ENCODE measurements around the gene SNX33. TPM values are rescaled to one million over a fixed set of nuclear protein-coding genes. Genes with fewer than 3 reads are reported as not detected.
"Not testable (repeated sequence)": the region's sequence is repeated elsewhere in the genome, so short reads cannot be mapped to it uniquely, and the experiment has no call there.

Gene SNX33
- total RNA-seq, 1 experiment from 2014 or later = 19.8 TPM

DNA sequence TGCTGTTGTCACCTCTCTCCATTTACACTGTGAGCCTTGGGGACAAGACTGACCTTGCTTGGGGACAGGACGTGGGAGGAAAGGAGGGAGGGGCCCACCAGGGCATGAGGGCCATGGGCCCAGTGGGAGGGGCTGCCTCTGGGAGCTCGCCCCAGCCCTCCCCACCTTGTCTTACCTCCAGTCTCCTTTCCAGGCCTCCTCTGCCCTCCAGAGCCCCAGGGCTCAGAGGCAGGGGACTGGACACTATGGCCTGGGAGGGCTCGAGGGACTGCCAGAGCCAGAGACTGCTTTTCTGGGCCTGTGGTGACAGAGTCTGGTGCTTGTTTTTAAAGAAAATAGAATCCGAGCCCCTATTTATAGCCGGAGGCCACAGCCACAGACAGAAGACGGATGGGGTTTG, 54.7 kb downstream of the SNX33 start (continued):
- TF ChIP-seq, protein P1, sequence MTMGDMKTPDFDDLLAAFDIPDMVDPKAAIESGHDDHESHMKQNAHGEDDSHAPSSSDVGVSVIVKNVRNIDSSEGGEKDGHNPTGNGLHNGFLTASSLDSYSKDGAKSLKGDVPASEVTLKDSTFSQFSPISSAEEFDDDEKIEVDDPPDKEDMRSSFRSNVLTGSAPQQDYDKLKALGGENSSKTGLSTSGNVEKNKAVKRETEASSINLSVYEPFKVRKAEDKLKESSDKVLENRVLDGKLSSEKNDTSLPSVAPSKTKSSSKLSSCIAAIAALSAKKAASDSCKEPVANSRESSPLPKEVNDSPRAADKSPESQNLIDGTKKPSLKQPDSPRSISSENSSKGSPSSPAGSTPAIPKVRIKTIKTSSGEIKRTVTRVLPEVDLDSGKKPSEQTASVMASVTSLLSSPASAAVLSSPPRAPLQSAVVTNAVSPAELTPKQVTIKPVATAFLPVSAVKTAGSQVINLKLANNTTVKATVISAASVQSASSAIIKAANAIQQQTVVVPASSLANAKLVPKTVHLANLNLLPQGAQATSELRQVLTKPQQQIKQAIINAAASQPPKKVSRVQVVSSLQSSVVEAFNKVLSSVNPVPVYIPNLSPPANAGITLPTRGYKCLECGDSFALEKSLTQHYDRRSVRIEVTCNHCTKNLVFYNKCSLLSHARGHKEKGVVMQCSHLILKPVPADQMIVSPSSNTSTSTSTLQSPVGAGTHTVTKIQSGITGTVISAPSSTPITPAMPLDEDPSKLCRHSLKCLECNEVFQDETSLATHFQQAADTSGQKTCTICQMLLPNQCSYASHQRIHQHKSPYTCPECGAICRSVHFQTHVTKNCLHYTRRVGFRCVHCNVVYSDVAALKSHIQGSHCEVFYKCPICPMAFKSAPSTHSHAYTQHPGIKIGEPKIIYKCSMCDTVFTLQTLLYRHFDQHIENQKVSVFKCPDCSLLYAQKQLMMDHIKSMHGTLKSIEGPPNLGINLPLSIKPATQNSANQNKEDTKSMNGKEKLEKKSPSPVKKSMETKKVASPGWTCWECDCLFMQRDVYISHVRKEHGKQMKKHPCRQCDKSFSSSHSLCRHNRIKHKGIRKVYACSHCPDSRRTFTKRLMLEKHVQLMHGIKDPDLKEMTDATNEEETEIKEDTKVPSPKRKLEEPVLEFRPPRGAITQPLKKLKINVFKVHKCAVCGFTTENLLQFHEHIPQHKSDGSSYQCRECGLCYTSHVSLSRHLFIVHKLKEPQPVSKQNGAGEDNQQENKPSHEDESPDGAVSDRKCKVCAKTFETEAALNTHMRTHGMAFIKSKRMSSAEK (CRISPR knock-in tag; IDR thresholded peaks at IDR 0.05; ENCODE audit: borderline replicate concordance) = no peak
- no peak for TF ChIP-seq CBFB (CRISPR knock-in tag; IDR thresholded peaks at IDR 0.05; ENCODE audit: low read depth)

DNA sequence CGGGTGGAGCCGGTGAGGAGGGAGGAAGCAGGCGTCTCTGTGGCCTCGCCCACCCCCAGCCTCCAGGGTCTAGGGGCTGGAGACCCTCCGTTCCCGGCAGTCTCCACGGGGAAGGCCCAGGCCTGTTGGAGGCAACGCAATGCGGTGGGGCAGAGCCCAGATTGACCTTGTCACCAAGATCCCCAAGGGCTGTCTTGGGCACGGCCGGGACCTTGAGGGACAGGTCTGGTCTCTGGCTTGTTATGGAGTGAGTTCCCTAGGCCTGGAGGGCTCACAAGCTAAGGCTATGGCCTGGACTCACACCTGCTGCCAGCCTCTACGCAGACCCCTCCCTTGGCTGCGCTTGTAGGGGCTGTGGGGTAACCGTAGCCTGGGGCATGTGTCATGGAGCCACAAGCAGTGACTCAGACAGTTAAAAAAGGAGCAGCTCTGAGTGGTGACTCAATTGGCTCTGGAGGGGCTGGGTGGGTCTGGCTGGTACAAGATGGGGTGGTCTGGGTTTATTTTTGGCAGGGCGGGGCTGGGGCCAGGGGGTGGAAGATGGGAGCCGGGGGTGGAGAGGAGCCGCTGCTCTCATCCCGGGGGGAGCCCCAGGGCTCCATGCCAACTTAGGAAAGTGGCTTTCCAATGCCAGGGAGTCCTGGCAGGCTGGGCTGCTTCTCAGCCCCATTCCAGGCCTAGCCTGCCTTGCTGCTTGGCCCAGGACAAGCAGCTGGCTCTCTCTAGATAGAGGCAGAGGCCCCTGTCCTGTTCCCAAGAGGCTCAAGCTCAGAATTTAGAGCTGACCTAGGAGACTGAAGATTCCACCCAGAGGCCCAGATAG, 55.9 kb downstream of the SNX33 start:
- ATAC-seq; H3K4me3 Mint-ChIP-seq; H3K27ac Mint-ChIP-seq; H3K4me1 Mint-ChIP-seq; CTCF ChIA-PET; POLR2A ChIA-PET; H3K36me3 Mint-ChIP-seq; H3K9me3 Mint-ChIP-seq; H3K27me3 Mint-ChIP-seq (ENCODE audit: low read depth); DNase-seq (ENCODE audit: low spot score): not testable (repeated sequence)

DNA sequence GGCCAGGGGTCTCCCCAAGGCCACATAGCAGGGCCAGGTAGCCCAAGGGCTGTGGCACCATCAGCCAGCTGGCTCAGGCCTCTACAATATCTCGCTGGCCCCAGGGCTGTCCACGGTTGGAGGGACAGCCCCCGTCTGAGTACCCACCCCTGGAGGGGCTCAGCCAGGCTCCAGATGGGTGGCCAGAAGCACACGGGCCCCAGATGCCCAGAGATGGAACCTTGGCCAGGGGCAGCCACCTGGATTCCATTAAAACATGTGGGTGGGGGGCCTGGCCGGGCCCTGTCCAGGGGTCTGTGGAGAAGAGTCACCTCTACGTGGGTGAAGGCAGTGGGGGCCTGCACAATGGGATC, 56.5 kb downstream of the SNX33 start:
- Mint-ChIP-seq H3K4me1 (peaks cover 2% of the 10 kb centered on the region), H3K36me3 (no peaks in the 10 kb centered on the region), H3K9me3 (no peaks in the 10 kb centered on the region), H3K4me3 (no peak overlapping the region), H3K27me3 (ENCODE audit: low read depth) (no peaks in the 10 kb centered on the region), H3K27ac (no peak overlapping the region)
- TF ChIP-seq RORB (CRISPR knock-in tag; IDR thresholded peaks at IDR 0.05) = no peak
- TF ChIP-seq, protein P2, sequence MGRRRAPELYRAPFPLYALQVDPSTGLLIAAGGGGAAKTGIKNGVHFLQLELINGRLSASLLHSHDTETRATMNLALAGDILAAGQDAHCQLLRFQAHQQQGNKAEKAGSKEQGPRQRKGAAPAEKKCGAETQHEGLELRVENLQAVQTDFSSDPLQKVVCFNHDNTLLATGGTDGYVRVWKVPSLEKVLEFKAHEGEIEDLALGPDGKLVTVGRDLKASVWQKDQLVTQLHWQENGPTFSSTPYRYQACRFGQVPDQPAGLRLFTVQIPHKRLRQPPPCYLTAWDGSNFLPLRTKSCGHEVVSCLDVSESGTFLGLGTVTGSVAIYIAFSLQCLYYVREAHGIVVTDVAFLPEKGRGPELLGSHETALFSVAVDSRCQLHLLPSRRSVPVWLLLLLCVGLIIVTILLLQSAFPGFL (CRISPR knock-in tag; IDR thresholded peaks at IDR 0.05; ENCODE audit: borderline replicate concordance) = no peak
- TF ChIP-seq, protein P3, sequence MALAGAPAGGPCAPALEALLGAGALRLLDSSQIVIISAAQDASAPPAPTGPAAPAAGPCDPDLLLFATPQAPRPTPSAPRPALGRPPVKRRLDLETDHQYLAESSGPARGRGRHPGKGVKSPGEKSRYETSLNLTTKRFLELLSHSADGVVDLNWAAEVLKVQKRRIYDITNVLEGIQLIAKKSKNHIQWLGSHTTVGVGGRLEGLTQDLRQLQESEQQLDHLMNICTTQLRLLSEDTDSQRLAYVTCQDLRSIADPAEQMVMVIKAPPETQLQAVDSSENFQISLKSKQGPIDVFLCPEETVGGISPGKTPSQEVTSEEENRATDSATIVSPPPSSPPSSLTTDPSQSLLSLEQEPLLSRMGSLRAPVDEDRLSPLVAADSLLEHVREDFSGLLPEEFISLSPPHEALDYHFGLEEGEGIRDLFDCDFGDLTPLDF (CRISPR knock-in tag; IDR thresholded peaks at IDR 0.05) = no peak
- ChIA-PET CTCF (no interaction called here), POLR2A (no interaction called here)
- DNase-seq (ENCODE audit: low spot score) (no peak), ATAC-seq (no peak)

DNA sequence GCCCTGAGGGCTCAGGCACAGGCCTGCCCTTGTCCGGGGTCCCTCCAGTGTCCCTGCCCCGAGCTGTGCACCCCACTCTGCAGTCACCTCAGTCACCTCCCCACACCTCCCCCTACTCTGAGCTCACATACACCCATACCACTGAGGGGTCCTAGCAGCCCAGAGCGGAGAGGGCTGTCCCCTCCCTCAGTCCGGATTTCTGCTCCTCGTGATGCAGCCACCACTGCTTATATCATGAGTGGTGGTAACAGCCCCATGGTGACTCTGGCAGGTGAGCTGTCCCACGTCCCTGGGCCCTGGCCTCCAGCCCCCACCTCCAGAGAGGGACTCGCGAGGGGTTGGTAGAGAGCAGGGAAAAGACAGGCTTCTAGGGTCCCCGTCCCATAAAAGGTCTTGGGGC, 56.9 kb downstream of the SNX33 start:
- no peaks in the 10 kb centered on the region for H3K36me3 Mint-ChIP-seq
- ChIA-PET CTCF (no interaction called here), POLR2A (no interaction called here)
- ATAC-seq (no peak), DNase-seq (ENCODE audit: low spot score) (no peak)
- H3K4me1 Mint-ChIP-seq = peaks cover 2% of the 10 kb centered on the region
- H3K27ac Mint-ChIP-seq = no peak overlapping the region
- H3K9me3 Mint-ChIP-seq = no peaks in the 10 kb centered on the region
- no peak overlapping the region for H3K4me3 Mint-ChIP-seq
- H3K27me3 Mint-ChIP-seq (ENCODE audit: low read depth) = no peaks in the 10 kb centered on the region
- TF ChIP-seq, protein P4, sequence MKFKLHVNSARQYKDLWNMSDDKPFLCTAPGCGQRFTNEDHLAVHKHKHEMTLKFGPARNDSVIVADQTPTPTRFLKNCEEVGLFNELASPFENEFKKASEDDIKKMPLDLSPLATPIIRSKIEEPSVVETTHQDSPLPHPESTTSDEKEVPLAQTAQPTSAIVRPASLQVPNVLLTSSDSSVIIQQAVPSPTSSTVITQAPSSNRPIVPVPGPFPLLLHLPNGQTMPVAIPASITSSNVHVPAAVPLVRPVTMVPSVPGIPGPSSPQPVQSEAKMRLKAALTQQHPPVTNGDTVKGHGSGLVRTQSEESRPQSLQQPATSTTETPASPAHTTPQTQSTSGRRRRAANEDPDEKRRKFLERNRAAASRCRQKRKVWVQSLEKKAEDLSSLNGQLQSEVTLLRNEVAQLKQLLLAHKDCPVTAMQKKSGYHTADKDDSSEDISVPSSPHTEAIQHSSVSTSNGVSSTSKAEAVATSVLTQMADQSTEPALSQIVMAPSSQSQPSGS (CRISPR knock-in tag; IDR thresholded peaks at IDR 0.05; ENCODE audit: borderline replicate concordance, low read depth) = no peak
- no peak for TF ChIP-seq NR3C1 (CRISPR knock-in tag; conservative IDR thresholded peaks at IDR 0.05; ENCODE audit: low read depth)
- TF ChIP-seq, protein P5, sequence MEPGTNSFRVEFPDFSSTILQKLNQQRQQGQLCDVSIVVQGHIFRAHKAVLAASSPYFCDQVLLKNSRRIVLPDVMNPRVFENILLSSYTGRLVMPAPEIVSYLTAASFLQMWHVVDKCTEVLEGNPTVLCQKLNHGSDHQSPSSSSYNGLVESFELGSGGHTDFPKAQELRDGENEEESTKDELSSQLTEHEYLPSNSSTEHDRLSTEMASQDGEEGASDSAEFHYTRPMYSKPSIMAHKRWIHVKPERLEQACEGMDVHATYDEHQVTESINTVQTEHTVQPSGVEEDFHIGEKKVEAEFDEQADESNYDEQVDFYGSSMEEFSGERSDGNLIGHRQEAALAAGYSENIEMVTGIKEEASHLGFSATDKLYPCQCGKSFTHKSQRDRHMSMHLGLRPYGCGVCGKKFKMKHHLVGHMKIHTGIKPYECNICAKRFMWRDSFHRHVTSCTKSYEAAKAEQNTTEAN (CRISPR knock-in tag; IDR thresholded peaks at IDR 0.05) = no peak
- TF ChIP-seq, protein P6, sequence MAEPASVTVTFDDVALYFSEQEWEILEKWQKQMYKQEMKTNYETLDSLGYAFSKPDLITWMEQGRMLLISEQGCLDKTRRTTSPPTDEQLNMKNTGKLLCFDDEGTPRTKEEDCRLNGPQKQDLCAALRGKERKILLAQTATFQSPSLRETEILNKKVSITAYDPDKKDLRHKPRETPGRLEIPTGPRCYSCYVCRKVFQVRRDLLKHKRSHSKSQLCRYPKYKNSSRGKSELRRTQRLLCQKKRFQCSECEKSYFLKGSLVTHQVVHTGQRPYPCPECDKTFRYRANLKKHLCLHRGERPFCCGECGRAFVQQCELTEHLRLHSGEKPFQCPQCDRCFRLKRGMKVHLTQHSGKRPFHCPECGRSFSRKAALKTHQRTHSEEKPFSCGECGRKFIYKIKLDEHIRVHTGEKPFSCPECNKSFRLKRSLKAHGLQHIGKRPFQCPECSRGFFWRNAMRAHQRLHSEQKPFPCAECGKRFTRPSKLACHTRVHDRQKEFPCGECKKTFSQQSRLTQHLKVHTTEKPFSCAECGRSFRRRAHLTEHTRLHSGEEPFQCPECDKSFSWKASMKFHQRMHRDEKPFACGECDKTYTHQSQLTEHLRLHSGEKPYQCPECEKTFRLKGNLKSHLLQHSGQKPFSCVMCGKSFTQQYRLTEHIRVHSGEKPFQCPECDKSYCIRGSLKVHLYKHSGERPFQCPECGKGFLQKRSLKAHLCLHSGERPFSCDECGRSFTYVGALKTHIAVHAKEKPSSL (CRISPR knock-in tag; conservative IDR thresholded peaks at IDR 0.05) = no peak
- TF ChIP-seq SP1 (CRISPR knock-in tag; conservative IDR thresholded peaks at IDR 0.05) = no peak
- TF ChIP-seq, protein P7, sequence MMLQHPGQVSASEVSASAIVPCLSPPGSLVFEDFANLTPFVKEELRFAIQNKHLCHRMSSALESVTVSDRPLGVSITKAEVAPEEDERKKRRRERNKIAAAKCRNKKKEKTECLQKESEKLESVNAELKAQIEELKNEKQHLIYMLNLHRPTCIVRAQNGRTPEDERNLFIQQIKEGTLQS (CRISPR knock-in tag; conservative IDR thresholded peaks at IDR 0.05) = no peak
- TF ChIP-seq, protein P8, sequence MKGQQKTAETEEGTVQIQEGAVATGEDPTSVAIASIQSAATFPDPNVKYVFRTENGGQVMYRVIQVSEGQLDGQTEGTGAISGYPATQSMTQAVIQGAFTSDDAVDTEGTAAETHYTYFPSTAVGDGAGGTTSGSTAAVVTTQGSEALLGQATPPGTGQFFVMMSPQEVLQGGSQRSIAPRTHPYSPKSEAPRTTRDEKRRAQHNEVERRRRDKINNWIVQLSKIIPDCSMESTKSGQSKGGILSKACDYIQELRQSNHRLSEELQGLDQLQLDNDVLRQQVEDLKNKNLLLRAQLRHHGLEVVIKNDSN (CRISPR knock-in tag; IDR thresholded peaks at IDR 0.05) = no peak
- no peak for TF ChIP-seq ZNF138 (CRISPR knock-in tag; conservative IDR thresholded peaks at IDR 0.05)
- TF ChIP-seq, protein P9, sequence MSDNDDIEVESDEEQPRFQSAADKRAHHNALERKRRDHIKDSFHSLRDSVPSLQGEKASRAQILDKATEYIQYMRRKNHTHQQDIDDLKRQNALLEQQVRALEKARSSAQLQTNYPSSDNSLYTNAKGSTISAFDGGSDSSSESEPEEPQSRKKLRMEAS (CRISPR knock-in tag; IDR thresholded peaks at IDR 0.05) = no peak
- TF ChIP-seq PRRX2 (CRISPR knock-in tag; IDR thresholded peaks at IDR 0.05) = no peak
- no peak for TF ChIP-seq GABPB1 (CRISPR knock-in tag; IDR thresholded peaks at IDR 0.05)

Measured in WTC11 (cell line).